ENCODE measurements around the gene ZNF385D. TPM values are rescaled to one million over a fixed set of nuclear protein-coding genes. Genes with fewer than 3 reads are reported as not detected.

The ZNF385D gene
- polyA plus RNA-seq, 4 donors = 11.8 to 18.0 (median 14.3) TPM

- no peak for DNase-seq (ENCODE audit: low read depth in 4 of 4, low spot score in 3 of 4)
These were observed 287.7 kb downstream of the ZNF385D start for GRCh38 chr3:21463319-21463718.

- no peak for DNase-seq (ENCODE audit: low read depth in 4 of 4, low spot score in 3 of 4)
These were observed 288.9 kb downstream of the ZNF385D start for GRCh38 chr3:21462141-21462540.

GRCh38 chr3:21457084-21457483 lies 293.9 kb downstream of the ZNF385D start:
- no peak for DNase-seq (ENCODE audit: low read depth in 4 of 4, low spot score in 3 of 4)

- DNase-seq (ENCODE audit: low read depth in 4 of 4, low spot score in 3 of 4) = no peak
These were observed 301.3 kb downstream of the ZNF385D start for GRCh38 chr3:21449738-21450137.

- no peak for DNase-seq (ENCODE audit: low read depth in 4 of 4, low spot score in 3 of 4)
These were observed 303.4 kb downstream of the ZNF385D start for GRCh38 chr3:21447476-21448151.

GRCh38 chr3:21446945-21447475 lies 304.0 kb downstream of the ZNF385D start:
- no peak for DNase-seq (ENCODE audit: low read depth in 4 of 4, low spot score in 3 of 4)

- no peak for DNase-seq (ENCODE audit: low read depth in 4 of 4, low spot score in 3 of 4)
These were observed 305.0 kb downstream of the ZNF385D start for GRCh38 chr3:21446027-21446426.

- no peak for DNase-seq (ENCODE audit: low read depth in 4 of 4, low spot score in 3 of 4)
These were observed 309.2 kb downstream of the ZNF385D start for GRCh38 chr3:21441821-21442220.

GRCh38 chr3:21436835-21437234 lies 314.2 kb downstream of the ZNF385D start:
- DNase-seq (ENCODE audit: low read depth in 4 of 4, low spot score in 3 of 4) = no peak

GRCh38 chr3:21435871-21436270 lies 315.1 kb downstream of the ZNF385D start:
- DNase-seq (ENCODE audit: low read depth in 4 of 4, low spot score in 3 of 4) = peak in 1 of 4 donors; percentile 6

GRCh38 chr3:21434310-21434709 lies 316.7 kb downstream of the ZNF385D start:
- no peak for DNase-seq (ENCODE audit: low read depth in 4 of 4, low spot score in 3 of 4)

- DNase-seq (ENCODE audit: low read depth in 4 of 4, low spot score in 3 of 4) = no peak
These were observed 317.3 kb downstream of the ZNF385D start for GRCh38 chr3:21433751-21434150.

- no peak for DNase-seq (ENCODE audit: low read depth in 4 of 4, low spot score in 3 of 4)
These were observed 324.1 kb downstream of the ZNF385D start for GRCh38 chr3:21426920-21427319.

- no peak for DNase-seq (ENCODE audit: low read depth in 4 of 4, low spot score in 3 of 4)
These were observed 325.3 kb downstream of the ZNF385D start for GRCh38 chr3:21425715-21426114.

GRCh38 chr3:21421096-21421495 lies 329.9 kb downstream of the ZNF385D start:
- no peak for DNase-seq (ENCODE audit: low read depth in 4 of 4, low spot score in 3 of 4)

- no peak for DNase-seq (ENCODE audit: low read depth in 4 of 4, low spot score in 3 of 4)
These were observed 333.0 kb downstream of the ZNF385D start for GRCh38 chr3:21417991-21418390.

- no peak for DNase-seq (ENCODE audit: low read depth in 4 of 4, low spot score in 3 of 4)
These were observed 336.5 kb downstream of the ZNF385D start for GRCh38 chr3:21414506-21414905.

GRCh38 chr3:21411058-21411457 lies 340.0 kb downstream of the ZNF385D start:
- no peak for DNase-seq (ENCODE audit: low read depth in 4 of 4, low spot score in 3 of 4)

GRCh38 chr3:21409401-21409800 lies 341.6 kb downstream of the ZNF385D start:
- no peak for DNase-seq (ENCODE audit: low read depth in 4 of 4, low spot score in 3 of 4)

GRCh38 chr3:21407743-21408142 lies 343.3 kb downstream of the ZNF385D start:
- DNase-seq (ENCODE audit: low read depth in 4 of 4, low spot score in 3 of 4) = no peak

GRCh38 chr3:21405671-21406667 lies 345.0 kb downstream of the ZNF385D start:
- DNase-seq (ENCODE audit: low read depth in 4 of 4, low spot score in 3 of 4) = no peak

All from left renal pelvis (tissue), 4 donors.